ENCODE data around the gene ENDOG.

DNA sequence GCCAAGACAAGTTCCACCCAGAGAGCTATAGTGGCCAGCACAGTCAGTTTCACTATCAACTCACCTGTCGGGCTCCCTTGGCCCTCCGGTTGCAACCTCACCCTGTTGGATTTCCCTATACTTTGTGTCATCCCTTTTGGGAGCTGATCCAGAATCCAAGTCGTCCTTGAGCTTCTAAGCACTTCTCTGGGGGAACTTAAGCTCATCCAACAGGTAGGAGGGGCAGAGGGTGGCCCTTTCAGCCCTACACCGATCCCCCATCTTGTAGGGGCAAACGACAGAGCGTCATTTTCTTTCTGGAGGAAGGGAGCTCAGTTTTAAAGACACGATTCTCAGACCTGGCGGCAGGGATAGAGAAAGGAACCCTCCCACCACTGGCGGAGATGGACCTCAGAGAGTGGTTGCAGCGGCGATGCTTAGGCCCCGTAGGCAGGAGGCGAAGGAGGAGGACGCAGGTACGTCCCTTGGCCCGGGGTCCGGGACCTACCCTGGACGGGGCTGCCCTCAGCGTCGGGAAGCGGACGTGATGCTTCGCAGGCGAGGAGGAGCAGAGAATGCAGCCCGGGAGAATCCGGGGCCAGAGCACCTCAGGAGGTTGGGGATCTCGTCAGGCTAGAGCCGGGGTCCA lies 47.1 kb upstream of the ENDOG start:
- TF ChIP-seq POLR2A (IDR thresholded peaks at IDR 0.05; ENCODE audit: low read length) (no peak), GATA1 (IDR thresholded peaks at IDR 0.05; ENCODE audit: low read depth, low read length) (no peak)

Data from erythroblast (primary cell).